Adrenal gland (tissue), 12 donors: ENCODE measurements around the gene RCCD1. TPM values are rescaled to one million over a fixed set of nuclear protein-coding genes. Genes with fewer than 3 reads are reported as not detected.

Source experiments
- DNase-seq, 7 donors: peaks; one replicate each; pipeline ENCODE4 v3.0.0-alpha.2; 2019 to 2020
- H3K27ac ChIP-seq, 5 donors: fragments of 200-600 bp; sonication (generic) in 4 of 5; 1 replicate in 3 of 5; 2 replicates in 2 of 5; pipeline versions ENCODE4 v1.5.1 to v1.8.0; 2016 to 2020; ENCODE audit warnings: mild to moderate bottlenecking in 1 of 5
- H3K27me3 ChIP-seq: fragments of 200-600 bp; 2 replicates; pipeline ENCODE4 v1.8.0; 2021
- H3K36me3 ChIP-seq, 2 donors: fragments of 200-600 bp; replicated peaks in 1 of 2; 1 replicate in 1 of 2; 2 replicates in 1 of 2; pipeline versions ENCODE4 v1.5.1 to v1.8.0; 2018 to 2022
- H3K4me1 ChIP-seq, 2 donors: fragments of 200-600 bp; replicated peaks in 1 of 2; 1 replicate in 1 of 2; 2 replicates in 1 of 2; pipeline versions ENCODE4 v1.5.1 to v1.8.0; 2018 to 2021
- H3K4me3 ChIP-seq, 4 donors: fragments of 200-600 bp; sonication (generic) in 3 of 4; one replicate each; pipeline ENCODE4 v1.5.1; 2016 to 2018
- H3K9me3 ChIP-seq, 3 donors: fragments of 200-600 bp; sonication (generic) in 1 of 3; replicated peaks in 1 of 3; 1 replicate in 2 of 3; 2 replicates in 1 of 3; pipeline versions ENCODE4 v1.5.1 to v1.8.0; 2016 to 2021
- CTCF ChIP-seq, 6 experiments: fragments of 450-650 bp in 4 of 6; fragments of 200-600 bp in 2 of 6; sonication (generic) in 1 of 6; IDR thresholded peaks; 1 replicate in 5 of 6; 2 replicates in 1 of 6; pipeline versions ENCODE4 v1.5.1 to v1.8.0; 2016 to 2021; ENCODE audit warnings: antibody characterized with exemption in 6 of 6, mild to moderate bottlenecking in 2 of 6, moderate library complexity in 1 of 6
- POLR2A ChIP-seq, 2 donors: fragments of 450-650 bp; IDR thresholded peaks; one replicate each; pipeline ENCODE4 v1.6.1; 2017; ENCODE audit warnings: antibody characterized with exemption in 2 of 2, mild to moderate bottlenecking in 2 of 2, moderate library complexity in 1 of 2
- WGBS, 4 donors: extraction: QIAGEN DNeasy Blood & Tissue Kit in 2 of 4; methylation state at CpG; one replicate each; pipeline versions ENCODE4 v1.1.5 to v1.1.7; 2013 to 2017; 5-methylcytosine and 5-hydroxymethylcytosine counted together
- intact Hi-C, 2 donors: fragments of 100-400 bp; cut with DNase I; formaldehyde crosslinking; loops; one replicate each; pipeline versions ENCODE4 v1.14.1 to v1.15.0; 2022 to 2023
- polyA plus RNA-seq, 3 donors: library from polyadenylated mRNA; stranded (reverse); fragments of 200-250 nt in 2 of 3; fragments of 350-450 nt in 1 of 3; fragmentation: Illumina TruSeq in 1 of 3; extraction: RNeasy Lipid Tissue Mini Kit (QIAGEN cat#74804) in 1 of 3; gene quantifications; one replicate each; pipeline ENCODE4 v1.2.3, GENCODE V29; 2013 to 2014
- total RNA-seq, 9 donors: library from RNA; depleted of rRNA in 4 of 9; stranded (reverse); fragments of >200 nt in 4 of 9; fragments of 120-200 nt in 1 of 9; fragmentation: NEBNext Ultra II Directional in 1 of 9; extraction: Animal tissue kit (Norgen Biotek cat#: 25700) in 1 of 9; gene quantifications; one replicate each; pipeline versions ENCODE4 v1.1.0 to v1.2.4, GENCODE V29; 2013 to 2023
- donor health status: healthy with polysubstance abuse.
- donor health status: Bipolar disorder and iron deficiency.
- donor health status: DM: yes; HTN: yes; CAD: no.
- donor health status: DM: no; HTN: no; CAD: no.
- donor health status: DM: no; HTN: no; CAD: no.
- donor health status: DM: yes; HTN: yes; CAD: no.

Gene RCCD1
- total and polyA plus RNA-seq, 12 donors: 7.7 to 38.7 (median 17.6) TPM

- H3K27me3 ChIP-seq: no peaks in the 10 kb centered on the region
- H3K9me3 ChIP-seq: no peaks in the 10 kb centered on the region
- H3K36me3 ChIP-seq: peaks cover 0 to 57% of the 10 kb centered on the region in 2 donors
- 92 to 100% (median 94%) methylated on average over 2 to 14 of the region's 14 CpGs for WGBS, 4 donors
- no peak overlapping the region for H3K4me3 ChIP-seq
- no peak for DNase-seq
- TF ChIP-seq POLR2A (IDR thresholded peaks at IDR 0.05): no peak
- TF ChIP-seq CTCF (IDR thresholded peaks at IDR 0.05): no peak
- no peak overlapping the region for H3K27ac ChIP-seq
- H3K4me1 ChIP-seq: peaks cover 12 to 25% of the 10 kb centered on the region in 2 donors
- intact Hi-C loops: loop anchor here in 1 of 2 donors (10.0 kb wide), 1 partner anchor 82 kb away; no protein-coding TSS in a partner anchor
These were observed 1.6 kb upstream of the RCCD1 start for GRCh38 chr15:90952901-90953677.

- Histone ChIP-seq H3K4me1 (peaks cover 12 to 25% of the 10 kb centered on the region in 2 donors), H3K36me3 (peaks cover 0 to 48% of the 10 kb centered on the region in 2 donors), H3K27me3 (no peaks in the 10 kb centered on the region), H3K9me3 (no peaks in the 10 kb centered on the region), H3K27ac (peak overlapping the region; percentile 60 to 97 (median 83)), H3K4me3 (peak overlapping the region in 1 of 4 donors; percentile 87)
- no peak for TF ChIP-seq POLR2A (IDR thresholded peaks at IDR 0.05)
- TF ChIP-seq CTCF (IDR thresholded peaks at IDR 0.05): no peak
- intact Hi-C loops: loop anchor here in 1 of 2 donors (10.0 kb wide), 1 partner anchor 81 kb away; no protein-coding TSS in a partner anchor
- 70 to 74% (median 74%) methylated on average over 13 to 16 of the region's 16 CpGs for WGBS, 4 donors
- DNase-seq: no peak
These were observed 555 bp upstream of the RCCD1 start for GRCh38 chr15:90953947-90954711.

GRCh38 chr15:90955624-90956273 is 1.1 kb downstream of the RCCD1 start:
- DNase-seq: peak in 2 of 7 donors; percentile 34 to 40

More at GRCh38 chr15:90955624-90956273, 1.1 kb downstream of the RCCD1 start:
- Histone ChIP-seq H3K27me3 (no peaks in the 10 kb centered on the region), H3K4me1 (peaks cover 18 to 25% of the 10 kb centered on the region in 2 donors), H3K9me3 (no peaks in the 10 kb centered on the region), H3K4me3 (peak overlapping the region in 1 of 4 donors; percentile 87), H3K36me3 (peaks cover 0 to 34% of the 10 kb centered on the region in 2 donors), H3K27ac (no peak overlapping the region)
- WGBS, 4 donors: 49 to 61% (median 53%) methylated on average over 16 to 20 of the region's 20 CpGs
- intact Hi-C loops: loop anchor here (5.0 to 10.0 kb wide), 3 partner anchors 42 to 82 kb away; no protein-coding TSS in a partner anchor
- TF ChIP-seq CTCF (IDR thresholded peaks at IDR 0.05) (no peak), POLR2A (IDR thresholded peaks at IDR 0.05) (no peak)
